HG02678 (cell line): Measurements from ENCODE around the gene HFE.
"Not testable (repeated sequence)": the region's sequence is repeated elsewhere in the genome, so short reads cannot be mapped to it uniquely, and the experiment has no call there.

Source experiments
- ATAC-seq: cut with Tn5 transposase; IDR thresholded peaks from one replicate; pipeline ENCODE4 v1.9.1; 2021; ENCODE audit warnings: mild to moderate bottlenecking, moderate library complexity; ENCODE audit not compliant: unreplicated experiment

The HFE gene

GRCh38 chr6:26105842-26106241, 18.6 kb downstream of the HFE start:
- ATAC-seq: no peak

- ATAC-seq: no peak
Observed at GRCh38 chr6:26107935-26108334, 20.7 kb downstream of the HFE start.

- ATAC-seq: no peak
Observed at GRCh38 chr6:26109772-26110171, 22.5 kb downstream of the HFE start.

GRCh38 chr6:26113570-26113969, 26.3 kb downstream of the HFE start:
- ATAC-seq: no peak

- no peak for ATAC-seq
Observed at GRCh38 chr6:26115226-26115625, 28.0 kb downstream of the HFE start.

- no peak for ATAC-seq
Observed at GRCh38 chr6:26116267-26116666, 29.0 kb downstream of the HFE start.

- ATAC-seq: no peak
Observed at GRCh38 chr6:26118999-26119398, 31.8 kb downstream of the HFE start.

GRCh38 chr6:26120115-26120514, 32.9 kb downstream of the HFE start:
- not testable (repeated sequence) for ATAC-seq

GRCh38 chr6:26120807-26121140, 33.5 kb downstream of the HFE start:
- no peak for ATAC-seq

GRCh38 chr6:26121141-26122004, 34.1 kb downstream of the HFE start:
- no peak for ATAC-seq

GRCh38 chr6:26122005-26122388, 34.8 kb downstream of the HFE start:
- no peak for ATAC-seq

GRCh38 chr6:26122402-26122792, 35.2 kb downstream of the HFE start:
- ATAC-seq: no peak

- peak; percentile 54 for ATAC-seq
Observed at GRCh38 chr6:26122793-26123674, 35.8 kb downstream of the HFE start.

- ATAC-seq: no peak
Observed at GRCh38 chr6:26123675-26123946, 36.4 kb downstream of the HFE start.

- peak; percentile 73 for ATAC-seq
Observed at GRCh38 chr6:26123947-26124780, 36.9 kb downstream of the HFE start.

- no peak for ATAC-seq
Observed at GRCh38 chr6:26124781-26125685, 37.8 kb downstream of the HFE start.

- no peak for ATAC-seq
Observed at GRCh38 chr6:26126394-26127235, 39.4 kb downstream of the HFE start.

GRCh38 chr6:26128013-26128771, 41.0 kb downstream of the HFE start:
- ATAC-seq: no peak

GRCh38 chr6:26129656-26130055, 42.4 kb downstream of the HFE start:
- no peak for ATAC-seq
